ENCODE data around the gene GRK3.

The GRK3 gene

DNA sequence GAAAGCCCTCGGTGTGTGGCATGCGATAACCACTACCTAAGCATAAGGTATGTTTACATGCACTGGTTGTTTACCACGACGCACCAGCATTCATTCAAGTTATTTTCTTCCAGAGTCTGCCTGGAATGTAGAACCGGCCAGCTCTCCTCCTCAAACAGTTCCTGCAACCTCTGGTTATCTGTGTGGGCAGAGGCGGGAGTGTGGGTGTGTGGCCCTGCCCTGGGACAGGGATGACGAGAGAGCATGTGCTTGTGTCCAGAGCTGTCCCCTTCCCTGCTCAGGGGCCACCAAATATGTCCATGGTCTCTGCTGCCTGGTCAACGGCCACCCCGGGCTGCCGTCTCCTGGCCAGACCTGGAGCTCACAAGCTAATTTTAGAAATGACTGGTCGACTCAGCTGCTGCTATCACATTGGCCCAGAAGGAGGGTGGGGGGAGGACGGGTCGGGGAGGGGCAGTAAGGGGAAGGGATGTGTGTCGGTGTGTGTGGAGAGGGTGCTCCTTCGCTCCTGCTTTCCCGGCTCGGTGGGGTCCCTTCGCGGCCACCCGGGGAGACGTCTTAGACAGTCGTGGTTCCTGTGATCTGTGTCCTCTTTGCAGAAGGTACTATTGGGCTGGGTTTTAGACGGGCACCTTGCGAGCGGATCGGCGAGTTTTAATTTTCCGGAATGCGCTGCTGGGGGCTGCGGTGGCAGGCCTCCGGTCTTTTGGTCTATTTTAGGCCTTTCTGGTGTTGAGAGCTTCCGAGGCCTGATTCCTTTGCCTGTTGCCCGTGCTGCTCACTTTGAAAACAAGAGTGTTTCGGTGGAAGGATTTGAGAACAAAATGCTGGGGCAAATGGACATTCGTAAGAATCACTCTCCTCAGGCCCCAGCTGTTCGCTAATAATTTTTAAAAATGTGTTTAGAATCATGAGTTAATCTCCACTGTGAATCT, 177.5 kb downstream of the GRK3 start, which contains the start of gene MYO18B:
MYO18B (plus strand) TSS at position 497 of the 935 bp plus-strand sequence. CDS start 18,905 bp downstream, outside the sequence.
- no peak for DNase-seq

- no peak for DNase-seq
These were observed 178.6 kb downstream of the GRK3 start for GRCh38 chr22:25742918-25743708.

GRCh38 chr22:25744694-25745093, 180.2 kb downstream of the GRK3 start:
- no peak for DNase-seq

DNA sequence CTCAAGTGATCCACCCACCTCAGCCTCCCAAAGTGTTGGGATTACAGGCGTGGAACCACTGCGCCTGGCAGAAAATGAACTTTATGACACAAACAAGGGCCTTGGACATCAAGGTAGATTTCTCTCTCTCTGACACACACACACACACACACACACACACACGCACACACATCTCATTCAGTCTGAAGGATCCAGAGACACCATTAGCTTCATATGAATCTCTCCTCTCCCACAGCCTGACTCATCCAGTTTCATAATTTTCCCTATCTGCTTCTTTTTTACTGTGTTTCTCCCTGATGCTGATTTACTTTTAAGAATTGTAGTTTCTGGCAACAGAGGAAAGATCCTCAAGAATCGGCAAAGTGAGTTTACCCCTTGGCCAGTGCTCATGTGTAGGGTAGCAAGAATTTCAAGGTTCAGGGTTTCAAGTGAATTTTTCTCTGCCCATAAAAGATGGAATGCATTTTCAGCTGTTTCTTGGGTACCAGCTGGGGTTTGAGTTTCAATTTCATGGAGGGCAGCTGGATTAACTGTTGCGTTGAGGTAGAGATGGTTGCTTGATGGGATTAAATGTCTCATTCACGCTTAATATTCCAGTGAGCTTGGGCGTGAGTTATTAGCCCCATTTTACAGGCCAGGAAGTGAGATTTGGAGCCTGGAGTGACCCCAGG, 181.0 kb downstream of the GRK3 start:
- DNase-seq, result no peak

DNA sequence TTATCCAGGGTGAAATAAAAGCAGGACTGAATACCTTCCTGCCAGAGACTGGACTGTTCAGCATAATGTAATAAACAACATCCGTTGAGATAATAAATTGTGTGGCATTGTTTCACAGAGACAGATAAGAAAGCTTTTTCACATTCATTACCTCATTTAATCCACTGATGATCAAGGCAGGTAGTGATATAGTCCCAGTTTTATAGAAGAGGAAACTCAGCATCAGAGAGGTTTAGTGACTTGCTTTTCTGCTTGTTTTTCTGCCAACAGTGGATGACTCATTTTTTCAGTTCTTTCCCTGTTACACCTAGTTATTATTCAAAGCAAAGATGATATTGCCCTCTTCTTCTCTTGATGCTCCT, 181.5 kb downstream of the GRK3 start:
- DNase-seq, result no peak

DNA sequence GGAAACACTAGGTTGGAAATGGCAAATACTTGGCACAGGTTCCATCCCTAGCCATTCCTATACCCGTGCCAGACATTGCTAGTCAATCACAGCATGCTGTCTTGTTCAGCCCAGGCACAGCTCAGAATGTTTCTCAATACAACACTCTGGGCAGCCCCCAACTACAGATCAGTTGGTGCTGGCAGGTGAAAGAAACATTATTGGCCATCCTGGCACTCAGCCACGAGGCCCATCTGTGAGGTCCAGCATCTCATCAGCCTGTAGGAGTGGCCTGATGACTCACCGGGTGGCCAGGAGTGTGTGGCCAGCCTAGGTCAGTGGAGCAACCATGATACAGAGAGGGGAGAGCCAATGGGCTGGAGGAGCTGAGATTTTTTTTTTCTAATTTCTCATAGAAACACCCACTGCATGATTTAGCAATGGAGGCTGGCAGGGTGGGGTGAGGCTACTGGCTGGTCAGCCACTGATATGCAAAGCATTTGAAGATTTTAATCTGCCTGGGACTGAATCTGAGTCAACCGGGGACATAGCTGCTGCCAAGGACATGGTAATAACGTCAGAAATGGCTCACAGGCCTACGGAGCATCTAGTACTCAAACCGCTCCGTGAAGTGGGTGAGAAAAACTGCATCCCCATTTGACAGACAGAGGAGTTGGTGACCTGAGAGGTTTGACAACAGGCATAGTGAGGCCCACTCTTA, 182.9 kb downstream of the GRK3 start:
- no peak for DNase-seq

GRCh38 chr22:25748140-25748539, 183.7 kb downstream of the GRK3 start:
- no peak for DNase-seq

GRCh38 chr22:25748704-25749103, 184.2 kb downstream of the GRK3 start:
- DNase-seq, result no peak

DNA sequence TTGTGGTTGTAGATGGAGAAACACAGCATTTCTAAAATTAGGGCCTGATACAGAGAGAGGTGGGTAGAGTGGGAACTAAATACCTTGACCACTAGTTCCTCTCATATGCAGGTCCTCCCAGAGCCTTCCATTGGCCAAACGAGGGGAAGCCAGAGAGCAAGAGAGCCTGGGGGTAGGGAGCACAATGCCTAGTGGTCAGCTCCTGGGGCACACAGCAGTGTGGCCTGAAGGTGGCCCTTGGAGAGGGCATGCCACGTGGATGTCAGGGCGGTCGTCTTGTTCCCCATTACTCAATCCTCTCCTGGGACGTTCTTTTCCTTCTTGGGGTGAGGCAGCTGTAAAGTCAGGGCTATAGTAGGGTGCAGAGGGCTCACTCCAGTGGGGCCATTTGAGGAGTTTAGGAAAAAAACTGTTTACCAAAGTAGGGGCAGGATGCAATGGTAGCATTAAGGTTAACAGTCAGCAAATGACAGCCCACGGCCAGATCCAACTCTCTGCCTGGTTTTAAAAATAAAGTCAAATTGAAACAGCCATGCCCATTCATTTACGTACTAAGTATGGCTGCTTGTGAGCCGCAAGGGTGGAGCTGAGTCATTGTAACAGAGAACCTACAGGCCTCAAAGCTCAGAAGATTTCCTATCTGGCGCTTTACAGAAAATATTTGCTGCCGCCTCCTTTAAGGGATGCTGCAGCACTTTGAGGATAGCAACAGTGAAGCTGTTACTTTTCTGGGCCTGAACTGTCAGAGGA, 185.1 kb downstream of the GRK3 start:
- no peak for DNase-seq

DNA sequence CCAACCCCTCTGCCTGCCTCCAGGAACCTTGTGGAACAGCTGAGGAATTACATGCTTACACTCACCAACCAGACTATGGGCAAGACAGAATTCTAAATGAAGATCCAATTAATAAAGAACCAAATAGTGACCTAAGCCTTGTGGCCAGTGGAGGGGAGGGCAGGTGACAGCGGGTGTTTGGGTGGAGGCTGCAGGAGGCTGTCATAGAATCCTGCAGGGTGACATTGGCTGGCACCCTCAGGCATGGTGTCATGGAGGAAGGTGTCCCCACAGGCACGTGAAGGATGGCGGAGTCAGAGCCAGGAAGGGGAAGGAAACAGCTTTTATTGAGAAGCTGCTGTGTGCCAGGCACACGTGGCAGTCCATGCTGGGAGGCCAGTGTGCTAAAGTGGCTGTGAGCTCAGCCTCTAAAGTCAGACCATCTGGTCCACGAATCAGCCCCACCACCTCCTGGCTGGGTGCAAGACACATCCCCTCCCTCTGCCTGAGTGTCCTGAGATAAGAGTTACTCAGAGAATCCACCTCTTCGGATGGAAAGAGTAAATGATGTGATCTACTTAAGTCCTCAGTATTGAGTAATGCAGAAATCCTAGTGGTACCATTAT, 186.2 kb downstream of the GRK3 start:
- DNase-seq, result no peak

DNA sequence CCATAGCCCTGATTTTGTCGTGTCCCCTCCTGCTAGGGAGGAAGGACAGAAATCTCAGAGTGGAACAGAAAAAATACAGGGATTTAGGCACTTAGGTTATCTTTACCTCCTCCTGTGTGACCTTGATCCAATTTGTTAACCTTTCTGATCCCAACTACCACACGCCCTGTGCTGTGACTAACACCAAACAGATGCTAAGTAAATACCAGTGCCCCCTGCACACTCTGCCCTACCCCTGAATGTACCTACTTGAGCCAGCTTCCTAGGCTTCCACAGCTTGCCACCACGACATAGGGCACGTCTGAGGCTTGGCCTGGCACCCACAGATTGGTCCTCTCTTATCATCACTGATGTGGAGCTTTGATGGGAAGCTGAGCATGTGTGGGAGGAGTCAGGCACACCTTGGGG, 186.7 kb downstream of the GRK3 start:
- no peak for DNase-seq

GRCh38 chr22:25752615-25753214, 188.2 kb downstream of the GRK3 start:
- DNase-seq, result no peak

DNA sequence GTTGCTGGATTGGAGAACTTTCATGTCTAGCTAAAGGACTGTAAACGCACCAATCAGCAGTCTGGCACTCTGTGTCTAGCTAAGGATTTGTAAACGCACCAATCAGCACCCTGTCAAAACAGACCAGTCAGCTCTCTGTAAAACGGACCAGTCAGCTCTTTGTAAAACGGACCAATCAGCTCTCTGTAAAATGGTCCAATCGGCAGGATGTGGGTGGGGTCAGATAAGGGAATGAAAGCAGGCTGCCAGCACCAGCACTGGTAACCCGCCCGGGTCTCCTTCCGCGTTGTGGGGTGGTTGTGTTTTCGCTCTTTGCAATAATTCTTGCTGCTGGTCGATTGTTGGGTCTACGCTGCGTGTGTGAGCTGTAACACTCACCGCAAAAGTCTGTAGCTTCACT, 188.8 kb downstream of the GRK3 start:
- no peak for DNase-seq

DNA sequence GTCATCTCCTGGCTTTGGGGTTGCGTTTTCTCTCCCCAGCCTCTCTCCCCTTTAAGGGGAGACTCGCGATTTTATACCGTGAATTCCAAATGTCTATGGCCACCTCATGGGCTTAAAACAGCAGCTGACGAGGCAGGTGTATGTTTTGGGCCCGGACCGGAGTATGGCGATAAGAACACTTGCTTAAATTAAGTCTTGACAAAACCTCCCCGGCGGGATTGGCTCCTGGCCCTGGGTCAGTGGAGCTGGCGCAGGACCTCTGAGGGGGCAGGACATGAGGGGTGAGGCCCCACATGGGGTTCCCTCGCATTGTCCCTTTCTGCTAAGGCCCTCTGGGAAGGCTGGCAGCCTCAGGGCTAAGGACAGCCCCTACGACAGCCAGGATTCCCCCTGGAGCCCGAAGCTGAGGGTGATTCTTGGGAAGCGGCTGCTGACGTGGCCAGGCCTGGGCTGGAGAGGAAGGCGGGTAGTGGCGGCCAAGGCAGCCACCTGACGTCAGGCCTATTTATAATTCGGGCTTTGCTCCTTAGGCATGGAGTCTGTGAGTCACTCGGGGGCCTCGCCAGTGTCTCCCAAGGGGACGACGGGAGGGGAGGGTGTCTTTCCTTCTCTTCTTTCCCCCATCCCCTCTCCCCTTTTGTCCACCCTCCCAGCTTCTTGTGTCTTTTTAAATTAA, 190.2 kb downstream of the GRK3 start:
- DNase-seq, result no peak

DNA sequence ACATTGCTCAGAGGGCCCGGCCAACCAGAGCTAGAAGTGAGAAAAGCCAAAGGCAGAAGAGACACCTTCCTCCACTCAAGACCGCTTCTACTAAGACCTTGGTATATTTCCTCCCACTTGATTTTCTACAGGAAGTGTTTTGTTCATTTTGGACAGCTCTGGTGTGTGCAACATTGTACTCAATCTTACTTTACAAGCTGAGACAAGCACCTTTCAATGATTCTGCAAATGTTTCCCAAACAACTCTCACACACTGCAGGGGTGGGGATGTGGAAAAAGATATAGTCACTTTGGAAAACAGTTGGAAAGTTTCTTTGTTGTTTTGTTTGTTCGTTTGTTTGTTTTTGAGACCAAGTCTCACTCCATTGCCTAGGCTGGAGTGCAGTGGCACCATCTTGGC, 193.2 kb downstream of the GRK3 start:
- DNase-seq, result no peak

- DNase-seq, result no peak
These were observed 193.8 kb downstream of the GRK3 start for GRCh38 chr22:25758316-25758715.

DNA sequence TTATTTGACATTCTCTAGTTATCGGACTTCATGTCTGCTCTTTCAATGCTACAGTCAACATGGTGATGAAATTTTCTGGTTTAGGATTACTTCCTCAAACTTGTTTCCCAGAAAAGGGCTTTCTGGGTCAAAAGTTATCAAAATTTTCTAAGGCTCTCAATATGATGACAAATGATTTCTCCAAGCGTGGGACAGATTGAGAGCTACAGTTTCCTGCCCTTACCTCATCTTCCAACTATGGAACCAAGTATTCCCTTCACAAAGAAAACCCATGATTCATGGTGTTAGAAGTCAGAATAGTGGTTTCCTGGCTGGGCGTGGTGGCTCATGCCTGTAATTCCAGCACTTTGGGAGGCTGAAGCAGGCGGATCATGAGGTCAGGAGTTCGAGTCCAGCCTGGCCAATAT, 195.4 kb downstream of the GRK3 start:
- no peak for DNase-seq

- no peak for DNase-seq
These were observed 195.8 kb downstream of the GRK3 start for GRCh38 chr22:25760294-25760693.

GRCh38 chr22:25760848-25761595, 196.5 kb downstream of the GRK3 start:
- DNase-seq, result no peak

- no peak for DNase-seq
These were observed 197.7 kb downstream of the GRK3 start for GRCh38 chr22:25762147-25762546.

Data from NCI-H774 (cell line).